Measurements from ENCODE around the gene B4GALT4.
A peak's percentile ranks its signal among the peaks of the same experiment; 100 is the strongest.
"Not testable (repeated sequence)": the region's sequence is repeated elsewhere in the genome, so short reads cannot be mapped to it uniquely, and the experiment has no call there.

B4GALT4 gene

DNA sequence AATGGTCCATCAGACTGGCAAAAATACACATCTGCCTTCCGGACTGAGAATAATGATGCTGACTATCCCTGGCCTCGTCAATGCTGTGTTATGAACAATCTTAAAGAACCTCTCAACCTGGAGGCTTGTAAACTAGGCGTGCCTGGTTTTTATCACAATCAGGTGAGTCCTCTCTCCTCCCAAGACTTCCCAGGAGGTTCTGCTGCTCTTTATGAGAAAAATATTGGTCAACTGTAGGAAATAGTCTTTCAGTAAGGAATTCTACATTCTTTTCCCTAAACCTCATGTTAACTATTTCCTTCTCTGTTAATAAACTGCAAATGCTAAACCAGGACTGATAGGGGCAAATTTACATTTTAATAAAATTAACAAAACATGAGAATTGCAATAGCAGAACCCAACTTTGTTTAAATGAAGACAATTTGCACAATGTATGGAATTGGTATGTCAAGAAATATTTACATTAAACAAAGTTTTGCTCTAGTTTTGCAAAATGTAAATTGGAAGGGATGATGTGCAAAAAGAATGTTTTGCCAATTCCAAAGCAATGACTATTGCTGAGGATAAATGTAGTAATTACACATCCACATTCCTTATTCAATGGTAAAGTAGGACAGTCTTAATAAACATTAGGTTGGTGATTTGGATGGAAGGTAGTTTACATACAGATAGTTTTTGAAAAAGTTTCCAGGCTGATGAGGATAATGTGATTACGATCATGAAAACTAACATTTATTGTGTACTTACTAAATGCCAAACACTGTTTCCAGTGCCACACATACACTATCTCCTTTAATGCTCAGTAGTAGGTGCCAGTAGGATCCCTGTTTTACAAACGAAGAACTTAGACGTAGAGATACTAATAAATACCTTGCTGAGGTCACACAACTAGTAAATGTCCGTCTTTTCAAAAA lies 46.2 kb downstream of the B4GALT4 start:
- no peak for DNase-seq

DNA sequence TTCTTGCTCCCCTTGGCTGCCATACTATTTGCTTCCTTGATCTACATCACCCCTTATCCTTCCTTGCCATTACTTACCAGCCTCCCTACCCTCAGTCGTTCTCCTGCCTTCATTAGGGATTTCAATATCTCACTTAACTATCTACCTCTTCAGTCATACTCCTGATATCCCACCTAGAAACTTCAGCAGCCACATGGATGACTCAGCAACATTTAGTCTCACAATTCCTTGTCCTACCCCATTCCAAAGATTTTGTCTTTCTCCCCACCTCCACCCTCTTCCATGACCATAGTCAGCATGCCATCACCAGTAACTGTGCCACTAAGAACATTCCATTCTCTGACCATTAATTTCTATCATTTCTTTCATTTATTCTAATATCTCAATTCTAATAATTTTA lies 48.9 kb downstream of the B4GALT4 start:
- no peak for DNase-seq

DNA sequence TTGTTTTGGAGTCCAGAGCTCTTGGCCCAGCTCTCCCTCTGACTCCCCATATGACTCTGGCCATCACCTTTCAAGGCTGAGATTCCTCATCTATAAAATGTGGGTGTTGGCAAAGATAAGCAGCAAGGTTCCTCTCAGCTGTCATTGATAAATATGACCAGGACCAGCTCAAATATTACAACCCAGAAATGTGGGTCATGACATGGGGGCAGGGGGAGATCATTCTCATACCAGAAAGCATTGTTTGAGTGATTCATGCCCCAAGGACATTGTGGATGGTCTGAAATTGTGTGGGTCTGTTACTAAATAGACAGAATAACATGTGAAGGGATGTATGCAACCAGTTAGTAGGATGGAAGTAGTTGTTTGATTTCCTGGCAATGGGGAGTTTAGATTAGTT lies 53.4 kb downstream of the B4GALT4 start:
- DNase-seq = no peak

DNA sequence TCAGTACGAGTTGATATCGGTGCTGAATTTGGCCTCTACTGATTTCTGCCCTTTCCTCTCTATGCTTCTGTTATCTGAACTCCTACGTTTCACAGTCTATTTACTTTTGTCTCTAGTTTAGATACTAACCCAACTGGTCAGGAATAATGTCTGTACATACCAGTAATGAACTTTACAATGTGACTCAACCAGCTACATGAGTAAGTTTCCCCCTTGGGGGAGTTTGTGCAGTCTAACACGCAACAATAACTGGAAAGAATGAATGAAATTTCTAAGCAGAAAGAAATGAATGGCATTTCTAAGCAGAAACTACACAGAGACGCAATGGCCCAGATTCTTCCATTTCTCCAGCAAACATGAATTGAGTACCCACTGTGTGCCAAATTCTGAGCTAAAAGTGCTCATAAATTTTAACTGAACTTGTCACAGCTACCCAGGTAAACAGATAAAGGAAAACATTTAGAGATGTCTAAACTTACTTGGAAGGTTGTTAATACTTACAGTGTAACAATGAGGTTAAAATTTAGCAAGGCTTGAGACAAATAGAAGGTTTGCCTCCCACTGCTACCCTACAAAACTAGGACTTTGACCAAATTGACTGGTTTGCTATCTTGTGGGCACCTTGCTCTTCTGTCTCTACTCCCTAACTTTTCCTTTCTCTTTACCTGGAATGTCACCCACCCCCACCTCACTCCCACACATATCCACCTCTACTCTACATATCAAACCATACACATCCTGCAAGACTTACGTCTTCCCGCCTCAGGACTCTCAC lies 55.7 kb downstream of the B4GALT4 start:
- DNase-seq = no peak

DNA sequence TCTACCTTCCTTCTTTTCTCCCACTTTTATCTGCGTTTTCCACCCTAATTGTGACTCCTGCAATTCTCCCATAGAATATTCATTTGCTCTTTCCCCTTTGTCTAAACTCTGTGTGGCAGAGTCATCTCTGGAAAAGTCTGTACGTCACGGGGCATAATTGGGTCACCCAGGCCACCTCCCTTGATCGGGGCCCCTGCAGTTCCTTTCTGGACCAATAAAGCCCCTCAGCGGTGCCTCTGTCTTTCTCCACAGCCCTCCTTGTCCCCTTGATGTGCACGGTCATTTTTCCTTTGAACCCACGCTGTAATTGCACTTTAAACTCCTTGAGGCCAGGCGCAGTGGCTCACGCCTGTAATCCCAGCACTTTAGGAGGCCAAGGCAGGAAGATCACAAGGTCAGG lies 56.6 kb downstream of the B4GALT4 start:
- no peak for DNase-seq

DNA sequence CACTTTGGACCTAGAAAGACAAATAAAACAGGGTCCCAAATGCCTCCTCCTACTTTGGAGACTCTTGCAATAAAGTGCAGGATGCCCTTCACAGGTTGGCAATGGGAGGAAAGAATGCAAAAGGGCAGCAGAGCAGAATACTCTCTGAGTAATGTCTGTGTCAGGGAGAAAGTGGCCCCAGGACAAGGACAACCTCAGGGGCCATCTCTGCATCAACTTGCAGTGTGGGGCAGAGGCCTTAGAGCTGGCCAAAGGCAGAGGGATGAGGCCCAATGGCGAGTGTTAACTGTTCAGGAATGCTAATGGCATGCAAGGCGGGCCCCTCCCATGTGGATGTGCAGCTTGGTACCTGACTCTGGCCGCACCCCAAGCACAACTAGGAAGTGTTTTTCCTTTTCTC lies 58.9 kb downstream of the B4GALT4 start:
- peak; percentile 58 for DNase-seq

DNA sequence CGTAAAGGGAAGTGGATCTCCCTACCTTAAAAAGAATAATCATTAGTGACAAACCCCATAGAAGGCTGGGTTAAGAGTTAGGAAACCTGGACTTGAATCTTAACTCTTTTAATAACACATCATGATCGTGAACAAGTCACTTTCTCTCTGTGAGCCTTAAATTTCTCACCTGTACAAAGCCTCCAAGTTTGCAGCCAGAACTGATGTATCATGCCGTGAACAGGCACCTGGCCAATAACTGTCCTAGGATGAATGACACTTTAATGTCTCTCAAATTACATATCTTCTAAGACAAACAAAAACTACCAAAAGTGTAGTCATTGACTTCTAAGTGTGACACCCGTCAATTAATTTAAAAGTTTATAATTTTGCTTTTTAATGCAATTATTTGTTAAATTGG lies 63.4 kb downstream of the B4GALT4 start:
- DNase-seq = no peak

DNA sequence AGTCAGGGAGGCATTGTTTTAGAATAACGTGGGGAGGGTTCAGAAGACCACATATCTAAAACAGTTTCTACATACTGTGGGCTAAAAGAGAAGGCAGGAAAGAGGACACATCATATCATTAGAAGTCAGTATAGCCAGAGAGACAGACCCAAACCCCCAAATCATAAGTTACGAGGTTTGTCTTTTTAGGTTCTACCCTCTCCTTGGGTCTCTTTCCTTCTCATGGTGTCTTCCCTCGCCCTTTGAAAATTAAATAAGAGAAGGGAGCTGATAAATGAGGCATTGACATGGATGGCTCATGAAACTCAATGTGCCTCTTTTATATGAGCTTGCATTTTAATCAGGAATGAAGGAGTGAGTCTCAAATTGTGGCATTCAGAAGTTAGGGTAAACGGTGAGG lies 63.9 kb downstream of the B4GALT4 start:
- no peak for DNase-seq

DNA sequence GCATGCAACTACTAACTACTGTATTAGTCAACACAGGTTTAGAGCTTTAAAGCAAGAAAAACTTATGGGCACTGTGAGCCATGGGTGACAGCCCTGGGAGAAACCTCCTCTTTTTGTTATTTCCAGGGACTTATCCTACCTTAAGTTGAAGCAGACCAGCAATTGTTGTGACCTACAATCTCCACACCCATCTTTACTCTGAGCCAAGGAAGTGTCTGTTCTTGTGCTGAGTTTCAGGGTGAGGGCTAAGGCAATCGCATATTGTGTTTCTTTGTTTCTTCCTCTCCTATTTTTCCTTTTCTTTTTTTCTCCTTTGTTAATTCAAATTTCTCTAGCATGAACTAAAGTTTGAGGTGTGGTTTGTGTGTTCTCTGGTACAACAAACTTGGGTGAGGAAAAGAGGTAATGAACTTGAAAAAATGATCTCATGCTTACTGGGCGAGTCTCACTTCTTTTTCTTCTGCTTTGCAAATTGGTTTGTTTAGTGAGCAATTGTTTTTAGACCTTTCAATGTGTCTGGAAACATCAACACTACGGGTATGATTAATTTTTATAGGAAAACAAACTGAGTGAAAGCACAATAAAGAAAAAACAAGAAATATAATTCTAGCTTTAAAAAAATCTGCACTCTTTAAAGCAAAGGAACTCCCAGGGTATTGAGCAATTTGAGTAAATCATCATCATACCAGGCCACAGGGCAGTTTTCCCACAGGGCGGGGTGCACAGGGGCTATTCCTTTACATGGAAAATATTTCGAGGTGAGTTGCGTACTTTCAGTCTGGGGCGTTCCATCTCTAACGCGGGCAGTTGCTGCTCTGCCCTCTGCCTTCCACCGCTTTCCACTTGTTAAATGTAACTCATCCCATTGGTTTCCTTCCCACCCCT lies 64.6 kb downstream of the B4GALT4 start:
- DNase-seq = no peak

DNA sequence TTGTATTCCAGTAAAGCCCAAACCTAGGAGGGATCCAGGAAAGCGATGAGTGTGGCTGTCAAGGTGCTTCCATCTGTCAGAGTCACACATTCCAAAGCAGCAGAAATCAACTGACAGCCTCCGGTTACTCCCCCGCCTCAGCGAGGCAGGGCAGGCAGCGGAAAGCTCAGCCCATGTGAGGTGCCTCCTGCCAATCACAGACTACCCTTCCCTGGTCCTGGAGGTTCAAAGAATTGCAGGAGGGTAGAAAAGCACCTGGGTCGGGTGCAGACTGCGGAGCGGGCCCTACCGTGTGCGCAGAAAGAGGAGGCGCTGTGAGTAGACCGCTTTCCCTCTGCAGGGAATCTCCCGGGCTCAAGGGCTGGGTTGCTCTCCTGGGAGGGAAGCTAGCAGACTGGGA lies 67.4 kb downstream of the B4GALT4 start, which contains the start of gene UPK1B:
UPK1B (plus strand) TSS at position 274 of the 400 bp plus-strand sequence. CDS start 13,144 bp downstream, outside the sequence.
- peak; percentile 85 for DNase-seq

DNA sequence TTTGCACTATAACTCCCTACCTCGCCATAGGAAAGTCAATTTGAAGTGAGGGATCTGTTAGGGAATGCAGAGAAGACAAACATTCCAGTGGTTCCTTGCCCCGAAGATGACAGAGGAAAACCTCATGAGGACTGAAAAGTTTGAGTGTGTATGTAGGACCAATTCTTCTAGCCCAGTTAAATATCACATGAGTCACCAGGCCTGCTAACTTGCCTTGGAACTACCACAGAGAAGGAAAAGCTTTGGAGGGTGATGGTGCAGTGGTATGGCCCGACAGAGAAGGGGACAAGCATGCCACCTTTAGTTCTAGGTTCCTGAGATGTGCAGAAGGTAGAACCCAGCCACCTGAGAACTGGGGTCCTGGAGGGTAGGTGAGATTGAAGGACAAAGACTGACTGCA lies 69.9 kb downstream of the B4GALT4 start:
- DNase-seq = no peak

DNA sequence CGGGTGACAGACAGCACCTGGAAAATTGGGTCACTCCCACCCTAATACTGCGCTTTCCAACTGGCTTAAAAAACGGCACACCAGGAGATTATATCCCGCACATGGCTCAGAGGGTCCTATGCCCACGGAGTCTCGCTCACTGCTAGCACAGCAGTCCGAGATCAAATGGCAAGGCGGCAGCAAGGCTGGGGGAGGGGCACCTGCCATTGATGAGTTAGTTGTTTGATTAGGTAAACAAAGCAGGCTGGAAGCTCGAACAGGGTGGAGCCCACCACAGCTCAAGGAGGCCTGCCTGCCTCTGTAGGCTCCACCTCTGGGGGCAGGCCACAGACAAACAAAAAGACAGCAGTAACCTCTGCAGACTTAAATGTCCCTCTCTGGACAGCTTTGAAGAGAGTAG lies 75.9 kb downstream of the B4GALT4 start:
- not testable (repeated sequence) for DNase-seq
